HepG2 (cell line): ENCODE measurements around the gene ACSS1. TPM values are rescaled to one million over a fixed set of nuclear protein-coding genes. Genes with fewer than 3 reads are reported as not detected.
A peak's percentile ranks its signal among the peaks of the same experiment; 100 is the strongest.

ENCODE experiments used
- ATAC-seq: fragments of 200-7000 bp; cut with Tn5 transposase; 3 replicates; pipeline ENCODE4 v1.9.1; 2020; ENCODE audit warnings: mild to moderate bottlenecking, moderate library complexity
- BruUV-seq: library from RNA; stranded (reverse); fragments of 400-500 nt; replicated peaks from 2 replicates; lab custom pipeline; 2021; lab: Mats Ljungman, UMichigan
- CTCF ChIA-PET: fragments of 300-600 bp; formaldehyde crosslinking; extraction: SDS; loops from one replicate; lab custom pipeline; 2021; ENCODE audit warnings: low total read pairs, inconsistent platforms, low intra/inter-chr PET ratio; lab: Yijun Ruan, JAX
- POLR2A ChIA-PET: fragments of 350-600 bp; sonication (Branson Sonifier 250); formaldehyde crosslinking; loops from one replicate; lab custom pipeline; 2020; ENCODE audit warnings: antibody characterized with exemption, inconsistent platforms; lab: Yijun Ruan, JAX
- DNase-seq: peaks from one replicate; pipeline ENCODE4 v3.0.0-alpha.2; 2015; ENCODE audit warnings: low spot score
- FAIRE-seq: peaks from 3 replicates; lab custom pipeline; 2011; peaks lifted over from hg19 to GRCh38; lab: Jason Lieb, UNC
- H2AFZ ChIP-seq: one replicate; pipeline ENCODE4 v1.6.1; 2011; ENCODE audit warnings: low read length, inconsistent platforms
- H3K27ac ChIP-seq: fragments of 300-600 bp; 3 replicates; pipeline ENCODE4 v1.8.0; 2011; ENCODE audit warnings: mixed run types, mild to moderate bottlenecking, mixed read lengths, low read length, inconsistent platforms; ENCODE audit not compliant: insufficient read depth; ENCODE audit errors: extremely low read length
- H3K27me3 ChIP-seq, 2 experiments: fragments of 200-600 bp in 1 of 2; 2 replicates in 1 of 2; 3 replicates in 1 of 2; pipeline versions ENCODE4 v1.6.0 to v1.8.0; 2011; ENCODE audit warnings: low read length in 2 of 2, mild to moderate bottlenecking in 2 of 2, moderate library complexity in 2 of 2, inconsistent platforms in 1 of 2; ENCODE audit not compliant: insufficient read depth in 2 of 2, control insufficient read depth in 1 of 2
- H3K36me3 ChIP-seq, 2 experiments: fragments of 200-600 bp in 1 of 2; replicated peaks in 1 of 2; 2 replicates in 1 of 2; 3 replicates in 1 of 2; pipeline versions ENCODE4 v1.5.1 to v1.8.0; 2011; ENCODE audit warnings: low read length in 2 of 2, inconsistent platforms in 1 of 2; ENCODE audit not compliant: insufficient read depth in 2 of 2, control insufficient read depth in 1 of 2
- H3K4me1 ChIP-seq: 2 replicates; pipeline ENCODE4 v1.5.1; 2012; ENCODE audit warnings: low read length, inconsistent platforms; ENCODE audit not compliant: insufficient read depth
- H3K4me2 ChIP-seq: 2 replicates; pipeline ENCODE4 v1.6.0; 2011; ENCODE audit warnings: low read depth, low read length, inconsistent platforms
- H3K4me3 ChIP-seq, 3 experiments: fragments of 200-600 bp in 1 of 3; sonication (generic), shearing (Covaris generic) in 1 of 3; replicated peaks in 1 of 3; 2 replicates each; pipeline ENCODE4 v1.5.1; 2011 to 2016; ENCODE audit warnings: low read length in 3 of 3, inconsistent platforms in 2 of 3, low read depth in 2 of 3, mild to moderate bottlenecking in 2 of 3, control low read depth in 1 of 3, mixed read lengths in 1 of 3; ENCODE audit not compliant: insufficient read depth in 1 of 3
- H3K79me2 ChIP-seq: one replicate; pipeline ENCODE4 v1.6.1; 2011; ENCODE audit warnings: low read length, inconsistent platforms; ENCODE audit not compliant: insufficient read depth
- H3K9ac ChIP-seq: 2 replicates; pipeline ENCODE4 v1.6.0; 2011; ENCODE audit warnings: mild to moderate bottlenecking, low read depth, low read length, inconsistent platforms; ENCODE audit not compliant: insufficient read depth
- H3K9me3 ChIP-seq: 2 replicates; pipeline ENCODE4 v1.5.1; 2012; ENCODE audit warnings: mild to moderate bottlenecking, low read length
- H4K20me1 ChIP-seq: 2 replicates; pipeline ENCODE4 v1.6.0; 2011; ENCODE audit warnings: inconsistent platforms, mild to moderate bottlenecking, low read length, moderate library complexity; ENCODE audit not compliant: insufficient read depth
- FOSL1 ChIP-seq: sonication (generic); formaldehyde crosslinking; IDR thresholded peaks from 2 replicates; pipeline ENCODE4 v1.9.0; 2021; ENCODE audit warnings: missing genetic modification reagents, borderline replicate concordance
- HES4 ChIP-seq: sonication (generic); formaldehyde crosslinking; IDR thresholded peaks from 2 replicates; pipeline ENCODE4 v1.9.0; 2021; ENCODE audit warnings: mild to moderate bottlenecking, missing genetic modification reagents, borderline replicate concordance
- MTA1 ChIP-seq: sonication (generic); formaldehyde crosslinking; IDR thresholded peaks from 2 replicates; pipeline ENCODE4 v1.4.0; 2020; ENCODE audit warnings: missing genetic modification reagents, mild to moderate bottlenecking, borderline replicate concordance
- MTERF4 ChIP-seq: sonication (generic); formaldehyde crosslinking; IDR thresholded peaks from 2 replicates; pipeline ENCODE4 v1.8.0; 2023; ENCODE audit warnings: mild to moderate bottlenecking, missing genetic modification reagents
- NBN ChIP-seq: fragments of 450-650 bp; conservative IDR thresholded peaks from 2 replicates; pipeline ENCODE4 v1.6.1; 2017
- PBX2 ChIP-seq: IDR thresholded peaks from 2 replicates; pipeline ENCODE4 v1.6.1; 2016; ENCODE audit warnings: control low read depth
- SALL2 ChIP-seq: sonication (generic); formaldehyde crosslinking; IDR thresholded peaks from 2 replicates; pipeline ENCODE4 v1.8.1; 2023; ENCODE audit warnings: mild to moderate bottlenecking, missing genetic modification reagents, inconsistent platforms
- TAF1 ChIP-seq: sonication (generic); formaldehyde crosslinking; IDR thresholded peaks from 2 replicates; pipeline ENCODE4 v1.4.0; 2020; ENCODE audit warnings: missing genetic modification reagents
- TEF ChIP-seq: sonication (generic); formaldehyde crosslinking; IDR thresholded peaks from 2 replicates; pipeline ENCODE4 v1.5.0; 2020; ENCODE audit warnings: missing genetic modification reagents
- ZHX2 ChIP-seq, 2 experiments: sonication (generic) in 1 of 2; formaldehyde crosslinking in 1 of 2; IDR thresholded peaks; 2 replicates each; pipeline versions ENCODE4 v1.6.1 to v1.9.0; 2014 to 2022; ENCODE audit warnings: antibody characterized with exemption in 1 of 2, borderline replicate concordance in 1 of 2, inconsistent platforms in 1 of 2, low read depth in 1 of 2, missing genetic modification reagents in 1 of 2
- ZNF766 ChIP-seq: sonication (generic); formaldehyde crosslinking; IDR thresholded peaks from 2 replicates; pipeline ENCODE4 v1.5.0; 2020; ENCODE audit warnings: missing genetic modification reagents, borderline replicate concordance
- ZNF788 ChIP-seq: sonication (generic); formaldehyde crosslinking; IDR thresholded peaks from 2 replicates; pipeline ENCODE4 v1.5.0; 2020; ENCODE audit warnings: mild to moderate bottlenecking, missing genetic modification reagents, borderline replicate concordance
- WGBS: methylation state at CpG from one replicate; pipeline ENCODE4 v1.1.6; 2017; ENCODE audit warnings: low lambda C conversion rate; 5-methylcytosine and 5-hydroxymethylcytosine counted together
- in situ Hi-C: cut with HindIII; loops from 2 replicates; pipeline ENCODE4 v1.10.0; 2017; ENCODE audit warnings: low pct_unique_long_range_greater_than_20kb; ENCODE audit not compliant: extremely low pct_ligation_motif_present
- intact Hi-C: fragments of 100-400 bp; cut with micrococcal nuclease; formaldehyde crosslinking; loops from one replicate; pipeline ENCODE4 v1.10.0; 2022; ENCODE audit not compliant: unreplicated experiment
- polyA plus RNA-seq, 8 experiments: library from polyadenylated mRNA; depleted of rRNA in 3 of 8; stranded (reverse) in 7 of 8; unstranded in 1 of 8; fragments of >200 nt; fragmentation: Illumina TruSeq in 4 of 8; extraction: Trizol in 4 of 8; gene quantifications; 2 replicates each; pipeline versions ENCODE4 v1.2.1 to v1.2.3, GENCODE V29; 2011 to 2016; ENCODE audit warnings: low read depth in 4 of 8, missing spikeins in 1 of 8, mixed read lengths in 1 of 8; ENCODE audit not compliant: insufficient read depth in 1 of 8
- total RNA-seq, 5 experiments: library from RNA; depleted of rRNA; stranded (reverse); fragments of >200 nt; fragmentation: Illumina TruSeq; extraction: Trizol; gene quantifications; 2 replicates each; pipeline ENCODE4 v1.2.3, GENCODE V29; 2016; ENCODE audit warnings: low read depth in 1 of 5

ACSS1 gene
- total and polyA plus RNA-seq, 2 of the 13 experiments (the other 11 are each of a cell fraction or from before 2014, with no cell fraction given) = 15.2 to 41.6 TPM

- TF ChIP-seq ZNF788 (CRISPR knock-in tag) (peak; percentile 30; the same call in 1 of the 2 replicates), NBN (no peak), TAF1 (CRISPR knock-in tag) (0 out of 2 replicates have a peak, but pooled peaks have one; percentile 17), PBX2 (no peak)
- TF ChIP-seq, all 625 proteins: peak for 37
Measured at GRCh38 chr20:25065072-25065624, 7.2 kb upstream of the ACSS1 start (continued).

- in situ Hi-C loops = loop anchor here (5.0 kb wide), 1 partner anchor 67 kb away; no protein-coding TSS in a partner anchor
- Histone ChIP-seq H3K9me3 (no peaks in the 10 kb centered on the region), H3K27ac (no peak overlapping the region), H3K4me3 (0 out of 6 replicates have a peak overlapping the region, but pooled peaks of 1 of the 3 experiments have one; percentile 24), H3K79me2 (no peaks in the 10 kb centered on the region), H4K20me1 (no peaks in the 10 kb centered on the region), H3K4me1 (peaks cover 74% of the 10 kb centered on the region), H2AFZ (no peak overlapping the region), H3K9ac (no peak overlapping the region), H3K4me2 (peak overlapping the region; percentile 50), H3K27me3 (peaks cover 0 to 18% of the 10 kb centered on the region in 2 experiments; a peak in 3 of 5 replicates), H3K36me3 (no peaks in the 10 kb centered on the region)
- BruUV-seq = no TSS peak
- 57% methylated on average over 4 of the region's 4 CpGs for WGBS
- no peak for FAIRE-seq
- no peak for ATAC-seq
- ChIA-PET CTCF (interaction anchor here (1.1 to 5.4 kb wide), 2 partner anchors 70 to 115 kb away, joined by 5 to 138 read pairs; partner anchors contain the start of gene APMAP), POLR2A (interaction anchor here (1.6 to 2.2 kb wide), 2 partner anchors 32 to 182 kb away, joined by 3 to 10 read pairs; no protein-coding TSS in a partner anchor)
- no peak for DNase-seq
- intact Hi-C loops = loop anchor here (1.0 to 5.0 kb wide), 3 partner anchors 7 to 69 kb away; no protein-coding TSS in a partner anchor
- TF ChIP-seq TEF = 0 out of 2 replicates have a peak, but pooled peaks have one; percentile 19
- 0 out of 2 replicates have a peak, but pooled peaks have one; percentile 8 for TF ChIP-seq FOSL1 (CRISPR knock-in tag)
- no peak for TF ChIP-seq HES4 (CRISPR knock-in tag)
- TF ChIP-seq ZNF766 = 0 out of 2 replicates have a peak, but pooled peaks have one; percentile 37
- TF ChIP-seq MTERF4 (CRISPR knock-in tag) = no peak
- no peak for TF ChIP-seq ZHX2 (IDR thresholded peaks at IDR 0.05; ENCODE audit: low read depth)
- TF ChIP-seq ZHX2 (CRISPR knock-in tag; IDR thresholded peaks at IDR 0.05; ENCODE audit: borderline replicate concordance) = 0 out of 2 replicates have a peak, but pooled peaks have one; percentile 50
- TF ChIP-seq MTA1 (CRISPR knock-in tag) = 0 out of 2 replicates have a peak, but pooled peaks have one; percentile 1
- TF ChIP-seq SALL2 (CRISPR knock-in tag) = no peak
Measured at GRCh38 chr20:25064561-25065071, 6.7 kb upstream of the ACSS1 start.
